H1 (cell line): Measurements from ENCODE around the gene RABL6. TPM values are rescaled to one million over a fixed set of nuclear protein-coding genes. Genes with fewer than 3 reads are reported as not detected.

Experiments used
- CTCF ChIA-PET: fragments of 300-600 bp; sonication (Branson Sonifier 250); formaldehyde crosslinking; loops from one replicate; lab custom pipeline; 2021; ENCODE audit not compliant: partially characterized antibody; lab: Charles Lee
- POLR2A ChIA-PET: fragments of 300-600 bp; sonication (Branson Sonifier 250); formaldehyde crosslinking; loops from one replicate; lab custom pipeline; 2021; ENCODE audit warnings: inconsistent platforms; ENCODE audit not compliant: partially characterized antibody; lab: Charles Lee
- DNase-seq, 2 experiments: peaks; one replicate each; pipeline versions ENCODE4 v3.0.0 to v3.0.0-alpha.2; 2010 to 2022; ENCODE audit warnings: low spot score in 2 of 2, low read depth in 1 of 2, mixed read lengths in 1 of 2
- FAIRE-seq: peaks from 2 replicates; lab custom pipeline; 2011; peaks lifted over from hg19 to GRCh38; lab: Jason Lieb, UNC
- H2AFZ ChIP-seq: 2 replicates; pipeline ENCODE4 v1.8.1; 2012; ENCODE audit warnings: low read length, inconsistent platforms
- H2AK5ac ChIP-seq: 2 replicates; pipeline ENCODE4 v1.6.1; 2013; ENCODE audit warnings: low read depth, low read length
- H2BK120ac ChIP-seq: replicated peaks from 2 replicates; pipeline ENCODE3; 2013; ENCODE audit warnings: low read depth, low read length, inconsistent platforms
- H2BK12ac ChIP-seq: 2 replicates; pipeline ENCODE4 v1.6.1; 2013; ENCODE audit warnings: low read depth, low read length
- H2BK15ac ChIP-seq: 2 replicates; pipeline ENCODE4 v1.6.1; 2013; ENCODE audit warnings: low read length
- H2BK20ac ChIP-seq: 2 replicates; pipeline ENCODE4 v1.6.1; 2013; ENCODE audit warnings: low read length
- H2BK5ac ChIP-seq: 2 replicates; pipeline ENCODE4 v1.6.1; 2013; ENCODE audit warnings: low read depth, low read length
- H3K14ac ChIP-seq: 2 replicates; pipeline ENCODE4 v1.6.1; 2013; ENCODE audit warnings: inconsistent platforms; ENCODE audit not compliant: insufficient read length
- H3K18ac ChIP-seq: 2 replicates; pipeline ENCODE4 v1.6.1; 2013; ENCODE audit warnings: low read length; ENCODE audit errors: extremely low read depth
- H3K23ac ChIP-seq: 2 replicates; pipeline ENCODE4 v1.6.1; 2013; ENCODE audit warnings: inconsistent platforms; ENCODE audit not compliant: insufficient read length
- H3K23me2 ChIP-seq: 2 replicates; pipeline ENCODE4 v1.6.1; 2013; ENCODE audit warnings: low read depth, low read length
- H3K27ac ChIP-seq: 2 replicates; pipeline ENCODE4 v1.6.1; 2011; ENCODE audit warnings: low read depth, low read length, inconsistent platforms
- H3K27me3 ChIP-seq, 4 experiments: replicated peaks in 1 of 4; 1 replicate in 1 of 4; 2 replicates in 3 of 4; pipeline versions ENCODE4 v1.6.1 to v1.8.1; 2011 to 2013; ENCODE audit warnings: low read length in 3 of 4, mild to moderate bottlenecking in 3 of 4, inconsistent platforms in 2 of 4, mixed read lengths in 2 of 4, moderate library complexity in 1 of 4; ENCODE audit not compliant: control insufficient read depth in 3 of 4, insufficient read depth in 3 of 4; ENCODE audit errors: extremely low read depth in 1 of 4
- H3K36me3 ChIP-seq, 4 experiments: 2 replicates each; pipeline versions ENCODE4 v1.6.1 to v1.8.1; 2011 to 2013; ENCODE audit warnings: mild to moderate bottlenecking in 4 of 4, low read length in 3 of 4, moderate library complexity in 2 of 4, control low read depth in 1 of 4, inconsistent platforms in 1 of 4; ENCODE audit not compliant: insufficient read depth in 4 of 4, control insufficient read depth in 2 of 4
- H3K4ac ChIP-seq: replicated peaks from 2 replicates; pipeline ENCODE3; 2013; ENCODE audit warnings: low read length, low read depth, mixed read lengths, inconsistent platforms; ENCODE audit not compliant: insufficient read length
- H3K4me1 ChIP-seq, 4 experiments: replicated peaks in 1 of 4; 1 replicate in 1 of 4; 2 replicates in 3 of 4; pipeline versions ENCODE4 v1.6.1 to v1.8.1; 2011 to 2013; ENCODE audit warnings: low read length in 3 of 4, inconsistent platforms in 2 of 4, mixed read lengths in 1 of 4; ENCODE audit not compliant: insufficient read depth in 4 of 4, control insufficient read depth in 3 of 4
- H3K4me2 ChIP-seq, 2 experiments: 2 replicates each; pipeline versions ENCODE4 v1.6.1 to v1.8.1; 2011 to 2013; ENCODE audit warnings: low read depth in 2 of 2, low read length in 2 of 2, control low read depth in 1 of 2, inconsistent platforms in 1 of 2, mild to moderate bottlenecking in 1 of 2; ENCODE audit not compliant: insufficient read depth in 1 of 2
- H3K4me3 ChIP-seq, 4 experiments: fragments of 200-600, 300-600 bp in 1 of 4; sonication (generic), shearing (Covaris generic), sonication (Bioruptor Twin) in 1 of 4; 2 replicates each; pipeline versions ENCODE4 v1.5.1 to v1.8.1; 2011 to 2016; ENCODE audit warnings: low read length in 4 of 4, low read depth in 3 of 4, control low read depth in 2 of 4, inconsistent platforms in 2 of 4, mild to moderate bottlenecking in 2 of 4, mixed read lengths in 1 of 4, moderate library complexity in 1 of 4; ENCODE audit not compliant: insufficient read depth in 2 of 4; ENCODE audit errors: extremely low read depth in 1 of 4
- H3K56ac ChIP-seq: replicated peaks from 2 replicates; pipeline ENCODE3; 2013; ENCODE audit warnings: low read depth, mild to moderate bottlenecking, mixed read lengths, low read length, inconsistent platforms; ENCODE audit not compliant: insufficient read length
- H3K79me1 ChIP-seq: 2 replicates; pipeline ENCODE4 v1.6.1; 2013; ENCODE audit warnings: low read depth, low read length, control low read depth
- H3K79me2 ChIP-seq, 2 experiments: 2 replicates each; pipeline versions ENCODE4 v1.6.1 to v1.8.1; 2012 to 2013; ENCODE audit warnings: low read length in 2 of 2, mild to moderate bottlenecking in 2 of 2, inconsistent platforms in 1 of 2; ENCODE audit not compliant: insufficient read depth in 2 of 2, control insufficient read depth in 1 of 2
- H3K9ac ChIP-seq, 4 experiments: replicated peaks in 1 of 4; 1 replicate in 1 of 4; 2 replicates in 3 of 4; pipeline versions ENCODE4 v1.6.1 to v1.8.1; 2011 to 2013; ENCODE audit warnings: low read depth in 3 of 4, low read length in 3 of 4, control low read depth in 2 of 4, mild to moderate bottlenecking in 2 of 4, moderate library complexity in 2 of 4, inconsistent platforms in 1 of 4; ENCODE audit errors: extremely low read depth in 1 of 4
- H3K9me3 ChIP-seq, 2 experiments: 2 replicates each; pipeline versions ENCODE4 v1.6.1 to v1.8.1; 2012 to 2013; ENCODE audit warnings: mild to moderate bottlenecking in 2 of 2, moderate library complexity in 2 of 2, control low read depth in 1 of 2, inconsistent platforms in 1 of 2, low read depth in 1 of 2, low read length in 1 of 2, mixed read lengths in 1 of 2; ENCODE audit not compliant: insufficient read depth in 2 of 2
- H4K20me1 ChIP-seq, 2 experiments: replicated peaks in 1 of 2; 2 replicates each; pipeline versions ENCODE3 to v1.8.1; 2011 to 2013; ENCODE audit warnings: inconsistent platforms in 2 of 2, low read length in 2 of 2, mild to moderate bottlenecking in 1 of 2; ENCODE audit not compliant: insufficient read depth in 2 of 2, control insufficient read depth in 1 of 2
- H4K5ac ChIP-seq: 2 replicates; pipeline ENCODE4 v1.6.1; 2013; ENCODE audit warnings: low read length, low read depth, mixed read lengths, inconsistent platforms; ENCODE audit not compliant: insufficient read length
- H4K8ac ChIP-seq: 2 replicates; pipeline ENCODE4 v1.8.0; 2013; ENCODE audit warnings: mild to moderate bottlenecking, moderate library complexity, low read length, inconsistent platforms; ENCODE audit not compliant: insufficient read depth; ENCODE audit errors: extremely low read depth
- H4K91ac ChIP-seq: replicated peaks from 2 replicates; pipeline ENCODE3; 2013; ENCODE audit warnings: low read length, mixed read lengths, inconsistent platforms; ENCODE audit not compliant: insufficient read length
- BACH1 ChIP-seq: IDR thresholded peaks from 2 replicates; pipeline ENCODE4 v1.6.1; 2012; ENCODE audit warnings: low read length, improper control_type of control experiment
- HDAC6 ChIP-seq: IDR thresholded peaks from one replicate; pipeline ENCODE4 v1.7.1; 2012; ENCODE audit warnings: low read depth, mild to moderate bottlenecking, inconsistent platforms, low read length, moderate library complexity
- PHF8 ChIP-seq: fragments of 200-600 bp; sonication (generic); conservative IDR thresholded peaks from 2 replicates; pipeline ENCODE4 v1.7.1; 2012; ENCODE audit warnings: low read depth, mild to moderate bottlenecking, inconsistent platforms, low read length, moderate library complexity
- WGBS, 2 experiments: shearing (Covaris generic) in 1 of 2; methylation state at CpG; one replicate each; pipeline versions ENCODE4 v1.1.6 to v1.1.7; 2013 to 2015; ENCODE audit warnings: low lambda C conversion rate in 2 of 2, mixed read lengths in 2 of 2, inconsistent platforms in 1 of 2, low coverage in 1 of 2, missing lambda C conversion rate in 1 of 2; ENCODE audit not compliant: insufficient replicate concordance in 2 of 2, insufficient coverage in 1 of 2, insufficient read length in 1 of 2; ENCODE audit errors: extremely low coverage in 1 of 2, missing lambda C conversion rate in 1 of 2; 5-methylcytosine and 5-hydroxymethylcytosine counted together
- polyA plus RNA-seq, 7 experiments: library from polyadenylated mRNA; depleted of rRNA in 3 of 7; stranded (reverse) in 5 of 7; unstranded in 2 of 7; fragments of >200 nt in 5 of 7; fragments of 200-250 nt in 2 of 7; gene quantifications; 1 replicate in 5 of 7; 2 replicates in 1 of 7; 4 replicates in 1 of 7; pipeline versions ENCODE4 v1.2.1 to v1.2.3, GENCODE V29; 2011 to 2013; ENCODE audit warnings: missing spikeins in 2 of 7, mixed read lengths in 2 of 7
- total RNA-seq: library from RNA; stranded (reverse); fragmentation: NEBNext Ultra II Directional; extraction: Animal tissue kit (Norgen Biotek cat#: 25700); gene quantifications from 2 replicates; pipeline ENCODE4 v1.2.1, GENCODE V29; 2021

Gene RABL6
- total and polyA plus RNA-seq, 2 of the 8 experiments (the other 6 are each of a cell fraction or from before 2014, with no cell fraction given) = 70.1 to 130 TPM

- FAIRE-seq (no peak), DNase-seq (peak in 1 of 2 experiments; percentile 80)
- Histone ChIP-seq H2BK5ac (peak overlapping the region; percentile 98), H2AK5ac (no peak overlapping the region), H4K5ac (peak overlapping the region; percentile 99), H4K91ac (peak overlapping the region; percentile 100), H4K8ac (peak overlapping the region; percentile 65; the same call in 1 of the 2 replicates), H3K18ac (peak overlapping the region; percentile 83), H3K27ac (no peak overlapping the region), H3K79me1 (no peaks in the 10 kb centered on the region; the same call in 1 of the 2 replicates), H3K9ac (peak overlapping the region; percentile 65 to 74 (median 70)), H3K4me3 (peak overlapping the region; percentile 81 to 89 (median 84)), H2BK15ac (no peak overlapping the region), H3K14ac (peak overlapping the region; percentile 80), H2BK120ac (no peak overlapping the region), H2BK20ac (no peak overlapping the region), H3K27me3 (peaks cover 2 to 12% (median 7%) of the 10 kb centered on the region in 4 experiments; a peak in 6 of 7 replicates), H3K23me2 (peaks cover 13% of the 10 kb centered on the region), H2BK12ac (no peak overlapping the region), H3K4me1 (peaks cover 0 to 18% (median 8%) of the 10 kb centered on the region in 4 experiments; a peak in 5 of 7 replicates), H3K4ac (peak overlapping the region; percentile 100), H3K4me2 (peak overlapping the region; percentile 75 to 88), H3K9me3 (no peaks in the 10 kb centered on the region; a peak in 1 of 4 replicates), H3K79me2 (no peaks in the 10 kb centered on the region), H3K56ac (peak overlapping the region; percentile 77), H3K23ac (no peak overlapping the region), H2AFZ (no peak overlapping the region), H3K36me3 (peaks cover 0 to 7% (median 3%) of the 10 kb centered on the region in 4 experiments; a peak in 4 of 8 replicates), H4K20me1 (peaks cover 7% of the 10 kb centered on the region in 2 experiments)
- TF ChIP-seq BACH1 (no peak), HDAC6 (no peak), PHF8 (peak; percentile 17)
- 0% methylated on average over 15 of the region's 53 CpGs; no CpG with 5 or more reads in 1 of the 2 experiments for WGBS, 2 experiments
- CTCF ChIA-PET = interaction anchor here (0.6 to 2.6 kb wide), 6 partner anchors 36 to 744 kb away, joined by 3 to 7 read pairs (median 5); partner anchors contain the start of genes C8G and FBXW5
- POLR2A ChIA-PET = interaction anchor here (0.7 to 20.5 kb wide), 20 partner anchors 9 to 148 kb away, joined by 3 to 248 read pairs (median 4); partner anchors contain the start of genes CLIC3, FBXW5, MAMDC4 and RABL6
Observed at GRCh38 chr9:136848393-136849037, 40.8 kb downstream of the RABL6 start.
